Activated CD8-positive, alpha-beta memory T cell treated with anti-CD3 and anti-CD28 coated beads, Interleukin-2, amount 50 U/mL, for 48 hours (primary cell): Measurements from ENCODE around the gene FBXO7.

Source experiments
- DNase-seq: peaks from one replicate; pipeline ENCODE4 v3.0.0-alpha.2; 2020

FBXO7 gene

DNA sequence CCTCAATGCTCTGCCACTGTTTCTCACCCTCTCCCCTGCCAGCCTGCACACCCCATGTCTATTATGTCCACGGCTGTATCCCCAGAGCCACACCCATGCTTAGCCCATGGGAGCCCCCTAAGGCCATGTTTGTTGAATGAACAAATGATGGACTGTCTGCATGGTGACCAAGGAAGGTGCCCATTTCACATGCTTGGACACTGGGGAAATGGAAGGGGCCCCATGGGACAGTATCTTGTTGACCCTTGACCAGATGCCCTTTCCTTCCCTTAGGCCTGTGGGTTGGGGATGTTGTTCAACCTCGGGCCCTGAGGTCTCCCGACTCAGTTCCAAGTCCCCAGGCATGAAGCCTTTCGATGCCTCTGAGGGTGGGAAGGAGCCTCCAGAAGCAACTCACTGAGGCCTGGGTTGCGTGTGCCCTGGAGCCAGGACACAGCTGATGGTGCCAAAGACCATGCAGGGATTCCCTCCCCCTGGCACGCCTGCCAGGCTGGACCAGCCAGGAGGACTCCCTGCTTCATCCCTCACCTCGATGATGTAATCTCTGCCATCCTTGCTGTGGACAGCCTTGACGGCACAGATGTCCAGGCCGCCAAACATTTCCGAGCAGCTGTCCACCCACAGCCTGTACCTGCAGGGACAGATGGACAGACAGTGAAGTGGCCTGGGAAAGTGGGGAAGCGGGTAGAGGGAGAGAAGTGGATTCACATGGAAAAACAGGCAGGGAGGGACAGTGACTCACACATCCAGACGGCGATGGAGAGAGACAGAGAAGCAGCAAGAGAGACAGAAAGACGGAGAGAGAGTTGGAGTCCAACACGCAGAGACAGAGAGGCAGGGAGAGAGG is 58.9 kb downstream of the FBXO7 start:
- DNase-seq = no peak

DNA sequence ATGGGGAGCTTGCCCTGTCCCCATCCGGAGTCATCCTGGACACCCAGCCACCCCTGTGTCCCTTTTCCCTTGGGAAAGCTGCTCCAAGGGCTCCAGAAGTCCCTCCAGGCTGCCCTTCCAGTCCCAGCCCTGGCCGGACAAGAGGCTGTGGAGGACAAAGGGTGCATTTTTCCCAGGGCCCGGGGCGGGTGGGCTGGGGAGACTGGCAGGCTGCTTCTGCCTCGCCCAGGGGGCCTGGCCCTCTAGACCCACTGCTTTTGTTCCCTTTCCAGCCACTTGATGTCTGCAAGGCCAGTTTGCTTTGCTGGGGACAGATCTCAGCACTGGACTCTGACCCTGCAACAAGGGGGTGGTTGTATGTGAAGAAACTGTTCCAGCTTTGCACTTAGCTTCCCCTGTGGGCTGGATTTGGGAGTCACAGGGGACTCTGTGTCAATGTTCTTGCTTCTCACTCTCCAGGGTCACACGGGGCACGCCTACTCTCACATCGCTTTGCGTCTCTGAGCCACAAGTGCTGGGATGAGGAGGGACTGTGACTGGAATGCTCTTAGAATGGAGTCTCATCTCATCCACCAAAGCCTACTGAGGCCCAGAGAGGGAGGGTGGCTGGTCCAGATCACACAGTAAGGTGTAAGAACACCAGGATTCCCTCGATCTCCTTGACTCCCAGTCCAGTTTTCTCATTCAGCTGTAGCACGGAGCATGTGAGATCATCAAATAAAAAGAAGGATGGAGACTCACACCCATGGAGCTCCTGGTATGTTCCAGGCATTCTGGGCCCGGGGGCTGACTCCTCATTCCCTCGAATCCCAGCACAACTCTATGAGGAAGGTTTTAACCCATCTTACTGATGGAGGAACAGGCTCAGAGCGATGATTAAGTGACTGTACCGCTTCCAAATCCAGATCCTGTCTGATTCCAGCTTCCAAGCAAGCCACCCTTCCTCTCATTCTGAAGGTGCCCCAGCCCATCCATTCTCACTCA is 59.9 kb downstream of the FBXO7 start:
- no peak for DNase-seq

- no peak for DNase-seq
Observed at GRCh38 chr22:32535531-32536190, 61.0 kb downstream of the FBXO7 start.

- DNase-seq = no peak
Observed at GRCh38 chr22:32536352-32536751, 61.7 kb downstream of the FBXO7 start.

DNA sequence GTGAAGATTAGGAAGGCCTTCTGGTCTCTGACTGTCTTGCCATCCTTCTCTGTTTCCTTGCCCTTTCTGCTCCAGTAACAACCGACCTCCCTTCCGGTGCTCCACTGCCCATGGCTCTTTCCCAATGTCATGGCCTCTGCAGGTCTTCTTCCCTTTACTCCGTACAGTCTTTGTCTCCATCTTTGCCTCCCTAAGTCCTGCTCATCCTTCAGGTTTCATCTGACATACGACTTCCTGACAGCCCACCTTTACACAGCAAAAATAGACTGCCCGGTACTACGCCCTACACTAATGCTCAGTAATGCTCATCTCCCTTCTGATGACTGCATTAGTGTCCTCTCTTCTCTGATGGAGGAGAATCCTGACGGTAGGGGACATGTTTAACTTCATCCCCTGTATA is 63.9 kb downstream of the FBXO7 start:
- DNase-seq = no peak

- no peak for DNase-seq
Observed at GRCh38 chr22:32539631-32540421, 65.2 kb downstream of the FBXO7 start.

GRCh38 chr22:32541481-32541880 is 66.9 kb downstream of the FBXO7 start:
- DNase-seq = no peak

GRCh38 chr22:32542066-32542676 is 67.6 kb downstream of the FBXO7 start:
- DNase-seq = no peak

DNA sequence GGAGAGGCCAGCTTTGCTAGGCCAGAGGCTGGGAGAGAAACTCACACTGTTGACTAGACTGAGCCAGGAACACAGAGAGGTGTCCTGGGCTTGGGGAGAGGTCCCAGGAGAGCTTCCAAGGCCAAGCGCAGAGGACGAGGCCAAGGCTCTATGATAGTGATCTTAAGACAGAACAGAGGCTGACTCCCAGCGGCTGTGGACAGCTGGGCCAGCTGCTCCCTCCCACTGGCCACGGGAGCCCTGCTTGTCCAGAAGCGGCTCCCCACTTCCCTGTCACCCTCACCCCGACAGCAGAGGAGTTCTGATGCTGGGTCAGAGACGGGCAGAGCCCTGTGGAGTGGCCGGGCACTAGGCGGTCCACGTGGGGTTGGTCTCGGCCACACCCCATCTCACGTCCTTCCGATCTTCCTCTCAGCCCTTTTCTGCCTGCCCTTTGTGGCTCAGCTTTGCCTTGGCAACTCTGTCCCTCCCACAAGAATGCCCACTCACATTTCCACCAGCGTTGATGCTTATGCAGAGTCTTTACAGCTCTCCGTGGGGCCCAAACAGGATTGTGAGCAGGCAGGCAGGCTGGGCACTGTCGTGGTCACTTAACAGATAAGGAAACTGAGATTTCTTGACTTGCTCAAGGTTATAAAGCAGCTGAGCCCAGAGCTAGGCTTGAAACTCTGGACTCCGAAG is 68.2 kb downstream of the FBXO7 start:
- DNase-seq = no peak

GRCh38 chr22:32544953-32545558 is 70.4 kb downstream of the FBXO7 start:
- DNase-seq = no peak

DNA sequence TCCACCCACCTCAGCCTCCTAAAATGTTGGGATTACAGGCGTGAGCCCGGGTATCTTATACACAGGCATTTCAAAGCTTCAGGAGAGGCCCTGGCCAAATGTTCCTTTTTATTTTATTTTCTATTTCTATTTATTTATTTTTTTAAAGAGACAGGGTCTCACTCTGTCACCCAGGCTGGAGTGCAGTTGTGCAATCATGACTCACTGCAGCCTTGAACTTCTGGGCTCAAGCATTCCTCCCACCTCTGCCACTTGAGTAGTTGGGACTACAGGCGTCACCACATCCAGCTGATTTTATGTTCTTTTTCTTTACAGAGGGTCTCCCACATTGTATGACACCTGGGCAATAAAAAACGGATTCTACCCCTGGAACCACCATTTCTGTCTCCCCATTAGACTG is 71.2 kb downstream of the FBXO7 start:
- no peak for DNase-seq

DNA sequence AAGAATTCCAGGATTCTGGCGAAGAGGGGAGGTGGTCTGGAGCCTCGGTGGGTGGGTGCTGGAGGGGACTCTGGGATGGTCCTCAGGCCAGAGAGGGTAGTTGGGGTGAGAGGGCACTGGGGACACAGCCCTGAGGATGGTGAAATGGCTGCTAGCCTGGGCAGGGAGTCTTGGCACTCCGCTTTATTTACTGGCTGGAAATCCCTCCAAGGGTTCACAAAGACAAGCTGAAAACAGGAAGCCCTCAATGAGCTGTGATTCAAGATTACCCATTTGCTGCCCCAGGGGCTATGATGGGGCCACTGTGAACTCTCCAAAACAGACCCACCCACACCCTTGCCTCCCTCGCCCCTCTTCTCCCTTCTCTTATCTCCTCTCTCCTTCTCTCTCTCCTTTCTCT is 71.9 kb downstream of the FBXO7 start:
- DNase-seq = no peak

DNA sequence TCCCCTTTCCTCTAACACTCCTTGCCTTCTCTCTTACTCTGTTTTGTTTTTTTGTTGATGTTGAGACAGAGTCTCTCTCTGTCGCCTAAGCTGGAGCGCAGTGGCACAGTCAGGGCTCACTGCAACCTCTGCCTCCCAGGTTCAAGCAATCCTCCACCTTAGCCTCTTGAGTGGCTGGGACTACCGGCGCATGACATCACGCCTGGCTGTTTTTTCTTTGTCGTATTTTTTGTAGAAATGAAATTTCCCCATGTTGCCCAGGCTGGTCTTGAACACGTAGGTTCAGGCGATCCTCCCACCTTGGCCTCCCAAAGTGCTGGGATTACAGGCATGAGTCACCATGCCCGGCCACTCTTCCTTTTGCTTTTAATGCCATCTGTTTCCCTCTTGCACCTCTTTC is 72.3 kb downstream of the FBXO7 start:
- DNase-seq = no peak

GRCh38 chr22:32548039-32548438 is 73.4 kb downstream of the FBXO7 start:
- DNase-seq = no peak
